GM12801 (cell line): ENCODE data around the gene VPS52.

Experiments
- TF ChIP-seq, protein P1 (sequence below): IDR thresholded peaks from one replicate; pipeline ENCODE4 v1.5.1; 2011; ENCODE audit warnings: control low read depth; ENCODE audit not compliant: insufficient read length; ENCODE audit errors: extremely low read depth

The VPS52 gene

DNA sequence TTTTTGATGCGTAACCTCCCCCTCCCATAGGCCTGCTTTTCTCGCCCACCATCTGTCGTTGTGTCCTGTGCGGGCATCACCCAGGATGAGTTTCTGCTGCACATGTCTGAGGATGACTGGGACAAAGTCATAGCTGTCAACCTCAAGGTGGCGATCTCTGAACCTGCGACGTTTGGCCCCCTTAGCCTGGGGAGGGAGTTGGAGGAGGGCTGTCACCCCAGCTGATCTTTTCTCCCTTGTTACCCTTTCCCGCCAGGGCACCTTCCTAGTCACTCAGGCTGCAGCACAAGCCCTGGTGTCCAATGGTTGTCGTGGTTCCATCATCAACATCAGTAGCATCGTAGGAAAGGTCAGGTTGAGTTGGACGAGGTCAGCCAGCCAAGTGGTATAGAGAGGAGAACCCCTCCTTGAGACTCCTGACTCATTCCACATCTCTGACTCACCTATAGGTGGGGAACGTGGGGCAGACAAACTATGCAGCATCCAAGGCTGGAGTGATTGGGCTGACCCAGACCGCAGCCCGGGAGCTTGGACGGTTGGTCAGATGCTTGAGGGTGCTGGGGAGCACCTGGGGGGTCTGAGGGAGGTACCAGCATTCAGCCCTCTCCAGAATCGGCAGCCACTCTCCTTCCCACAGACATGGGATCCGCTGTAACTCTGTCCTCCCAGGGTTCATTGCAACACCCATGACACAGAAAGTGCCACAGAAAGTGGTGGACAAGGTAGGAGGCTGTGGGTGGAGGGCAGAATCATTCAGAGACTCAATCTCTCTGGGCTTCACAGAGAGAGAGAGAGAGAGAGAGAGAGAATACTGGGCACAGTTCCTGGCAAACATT, 66.3 kb downstream of the VPS52 start:
- TF ChIP-seq, protein P1, sequence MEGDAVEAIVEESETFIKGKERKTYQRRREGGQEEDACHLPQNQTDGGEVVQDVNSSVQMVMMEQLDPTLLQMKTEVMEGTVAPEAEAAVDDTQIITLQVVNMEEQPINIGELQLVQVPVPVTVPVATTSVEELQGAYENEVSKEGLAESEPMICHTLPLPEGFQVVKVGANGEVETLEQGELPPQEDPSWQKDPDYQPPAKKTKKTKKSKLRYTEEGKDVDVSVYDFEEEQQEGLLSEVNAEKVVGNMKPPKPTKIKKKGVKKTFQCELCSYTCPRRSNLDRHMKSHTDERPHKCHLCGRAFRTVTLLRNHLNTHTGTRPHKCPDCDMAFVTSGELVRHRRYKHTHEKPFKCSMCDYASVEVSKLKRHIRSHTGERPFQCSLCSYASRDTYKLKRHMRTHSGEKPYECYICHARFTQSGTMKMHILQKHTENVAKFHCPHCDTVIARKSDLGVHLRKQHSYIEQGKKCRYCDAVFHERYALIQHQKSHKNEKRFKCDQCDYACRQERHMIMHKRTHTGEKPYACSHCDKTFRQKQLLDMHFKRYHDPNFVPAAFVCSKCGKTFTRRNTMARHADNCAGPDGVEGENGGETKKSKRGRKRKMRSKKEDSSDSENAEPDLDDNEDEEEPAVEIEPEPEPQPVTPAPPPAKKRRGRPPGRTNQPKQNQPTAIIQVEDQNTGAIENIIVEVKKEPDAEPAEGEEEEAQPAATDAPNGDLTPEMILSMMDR = no peak

DNA sequence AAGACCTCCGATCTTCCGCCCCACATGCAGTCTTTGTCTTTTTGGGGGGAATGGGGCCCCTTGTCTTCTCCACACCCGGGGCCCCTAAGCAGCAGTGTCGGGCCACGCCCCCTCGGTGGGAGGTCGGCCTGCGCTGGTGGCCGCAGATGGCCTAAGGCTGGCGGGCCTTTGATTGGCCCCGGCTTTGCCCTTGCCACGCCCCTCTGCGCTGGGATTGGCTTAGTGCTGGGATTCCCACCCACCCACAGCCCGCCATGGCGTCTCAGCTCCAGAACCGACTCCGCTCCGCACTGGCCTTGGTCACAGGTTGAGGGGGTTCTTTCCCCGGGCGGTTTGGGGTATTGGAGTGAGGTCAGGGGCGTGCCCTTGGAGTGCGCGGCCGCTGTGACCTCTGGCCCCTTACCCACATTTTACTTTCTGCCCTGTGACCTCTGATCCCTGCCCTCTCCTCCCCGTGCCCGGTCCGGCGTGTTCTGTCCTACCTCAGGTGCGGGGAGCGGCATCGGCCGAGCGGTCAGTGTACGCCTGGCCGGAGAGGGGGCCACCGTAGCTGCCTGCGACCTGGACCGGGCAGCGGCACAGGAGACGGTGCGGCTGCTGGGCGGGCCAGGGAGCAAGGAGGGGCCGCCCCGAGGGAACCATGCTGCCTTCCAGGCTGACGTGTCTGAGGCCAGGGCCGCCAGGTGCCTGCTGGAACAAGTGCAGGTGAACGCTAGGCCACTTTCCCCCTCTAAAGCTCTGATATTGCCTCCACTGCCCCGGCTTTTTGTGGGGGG, 67.1 kb downstream of the VPS52 start, which contains the start of gene HSD17B8:
Gene HSD17B8 (plus strand): TSS at position 241 of the 776 bp plus-strand sequence. CDS start 14 bp downstream, at position 255.
- TF ChIP-seq, protein P1 = no peak

DNA sequence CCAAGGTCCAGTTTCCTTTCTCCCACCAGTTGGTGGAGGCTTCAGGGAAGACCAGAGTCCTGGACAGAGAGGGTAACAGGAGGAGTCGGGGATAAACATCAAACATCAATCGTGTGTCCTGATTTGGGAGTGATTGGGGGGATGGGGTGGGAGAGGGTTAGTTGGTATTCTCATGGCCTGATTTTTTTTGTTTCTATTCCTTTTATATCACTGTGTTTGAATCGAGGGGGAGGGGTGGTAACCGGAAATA, 67.6 kb downstream of the VPS52 start:
- TF ChIP-seq, protein P1 = no peak

DNA sequence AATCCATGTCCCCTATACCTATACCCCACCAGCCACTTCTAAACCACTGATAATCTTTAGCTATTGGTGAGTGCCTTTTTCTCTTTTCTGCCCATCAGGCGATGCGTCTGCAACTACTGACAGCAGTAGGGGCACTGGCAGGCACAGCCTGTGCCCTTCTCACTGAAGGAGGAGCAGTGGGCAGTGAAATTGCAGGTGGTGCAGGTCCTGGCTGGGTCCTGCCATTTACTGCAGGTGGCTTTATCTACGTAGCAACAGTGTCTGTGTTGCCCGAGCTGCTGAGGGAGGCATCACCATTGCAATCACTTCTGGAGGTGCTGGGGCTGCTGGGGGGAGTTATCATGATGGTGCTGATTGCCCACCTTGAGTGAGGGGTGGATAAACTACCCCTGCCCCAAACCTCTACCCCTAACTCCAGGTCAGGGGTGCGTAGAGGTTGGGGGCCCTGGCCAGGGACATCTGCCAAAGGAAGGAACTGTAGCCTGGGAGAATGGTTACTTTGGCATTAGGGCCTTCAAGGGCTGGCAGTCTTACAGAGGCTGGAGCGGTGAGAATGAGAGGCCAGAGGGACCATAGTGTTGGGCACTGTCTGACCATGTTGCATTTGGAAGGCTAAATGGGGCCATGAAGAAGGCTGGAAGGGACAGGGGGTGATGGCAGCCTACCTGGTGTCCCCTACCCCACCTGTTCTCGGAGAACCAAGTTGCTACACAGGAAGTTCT, 68.1 kb downstream of the VPS52 start:
- TF ChIP-seq, protein P1 = no peak

DNA sequence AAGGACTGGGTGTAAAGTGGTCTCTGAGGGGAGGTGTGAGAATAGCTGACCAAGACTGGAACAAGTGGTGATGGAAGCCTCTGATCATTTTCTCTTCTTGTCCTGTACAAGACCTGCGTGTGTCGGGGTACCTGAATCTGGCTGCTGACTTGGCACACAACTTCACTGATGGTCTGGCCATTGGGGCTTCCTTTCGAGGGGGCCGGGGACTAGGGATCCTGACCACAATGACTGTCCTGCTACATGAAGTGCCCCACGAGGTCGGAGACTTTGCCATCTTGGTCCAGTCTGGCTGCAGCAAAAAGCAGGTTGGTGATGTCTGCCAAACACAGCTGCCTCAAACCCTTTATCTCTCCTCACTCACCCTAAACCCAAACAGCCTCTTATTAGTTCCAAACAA, 68.9 kb downstream of the VPS52 start:
- TF ChIP-seq, protein P1 = no peak

DNA sequence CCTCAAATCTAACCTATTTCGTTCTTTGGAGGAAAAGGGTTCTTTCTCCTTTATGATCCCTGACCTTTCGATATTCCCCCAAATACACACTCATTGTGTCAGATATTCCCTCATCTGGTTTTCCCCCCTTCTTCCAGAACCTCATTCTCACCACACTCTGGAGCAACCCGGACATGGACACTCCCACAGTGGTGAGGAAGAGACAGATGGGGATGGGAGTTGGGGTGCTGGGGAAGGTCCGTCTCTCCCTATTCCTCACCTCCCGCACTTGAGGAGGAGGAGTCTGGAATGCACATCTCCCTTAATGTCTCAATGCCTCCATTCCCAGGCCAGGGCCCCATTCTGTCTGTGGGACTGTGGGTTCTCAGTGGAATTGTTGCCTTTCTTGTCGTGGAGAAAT, 69.7 kb downstream of the VPS52 start:
- TF ChIP-seq, protein P1 = no peak

DNA sequence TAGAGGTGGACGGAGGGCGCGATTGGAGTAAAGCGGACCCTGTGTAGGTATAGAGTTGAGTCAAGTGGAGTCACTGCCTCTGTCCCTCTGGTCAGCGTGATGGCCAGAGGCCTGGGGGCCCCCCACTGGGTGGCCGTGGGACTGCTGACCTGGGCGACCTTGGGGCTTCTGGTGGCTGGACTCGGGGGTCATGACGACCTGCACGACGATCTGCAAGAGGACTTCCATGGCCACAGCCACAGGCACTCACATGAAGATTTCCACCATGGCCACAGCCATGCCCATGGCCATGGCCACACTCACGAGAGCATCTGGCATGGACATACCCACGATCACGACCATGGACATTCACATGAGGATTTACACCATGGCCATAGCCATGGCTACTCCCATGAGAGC, 70.5 kb downstream of the VPS52 start:
- TF ChIP-seq, protein P1 = no peak
